GM20000 (cell line): Measurements from ENCODE around the gene EMD.

Experiments
- DNase-seq: peaks from one replicate; pipeline ENCODE4 v3.0.0; 2012; ENCODE audit warnings: low spot score
- TF ChIP-seq, protein P1 (sequence below): IDR thresholded peaks from 2 replicates; pipeline ENCODE4 v1.5.1; 2012; ENCODE audit warnings: mild to moderate bottlenecking, control low read depth; ENCODE audit errors: extremely low read depth, missing control alignments

The EMD gene

DNA sequence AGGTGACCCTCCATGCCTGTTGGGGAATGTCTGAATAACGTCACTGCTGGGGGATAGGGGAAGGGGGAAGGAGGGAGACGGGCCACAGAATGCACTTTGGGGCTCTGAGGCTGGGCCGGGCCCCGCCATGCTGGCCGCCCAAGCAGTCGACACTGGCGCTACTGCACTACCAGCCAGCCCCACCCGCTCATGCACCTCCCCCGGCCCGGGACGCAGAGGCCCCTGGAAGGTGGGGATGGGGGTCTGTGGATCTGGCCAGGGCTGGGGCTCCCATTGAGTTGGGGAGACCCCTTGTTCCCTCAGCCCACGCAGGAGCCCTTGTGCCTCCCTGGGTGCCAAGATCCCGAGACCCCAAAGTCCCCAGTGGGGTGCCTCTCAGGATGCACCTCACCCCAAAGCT is 22.5 kb upstream of the EMD start:
- DNase-seq: no peak
- TF ChIP-seq, protein P1, sequence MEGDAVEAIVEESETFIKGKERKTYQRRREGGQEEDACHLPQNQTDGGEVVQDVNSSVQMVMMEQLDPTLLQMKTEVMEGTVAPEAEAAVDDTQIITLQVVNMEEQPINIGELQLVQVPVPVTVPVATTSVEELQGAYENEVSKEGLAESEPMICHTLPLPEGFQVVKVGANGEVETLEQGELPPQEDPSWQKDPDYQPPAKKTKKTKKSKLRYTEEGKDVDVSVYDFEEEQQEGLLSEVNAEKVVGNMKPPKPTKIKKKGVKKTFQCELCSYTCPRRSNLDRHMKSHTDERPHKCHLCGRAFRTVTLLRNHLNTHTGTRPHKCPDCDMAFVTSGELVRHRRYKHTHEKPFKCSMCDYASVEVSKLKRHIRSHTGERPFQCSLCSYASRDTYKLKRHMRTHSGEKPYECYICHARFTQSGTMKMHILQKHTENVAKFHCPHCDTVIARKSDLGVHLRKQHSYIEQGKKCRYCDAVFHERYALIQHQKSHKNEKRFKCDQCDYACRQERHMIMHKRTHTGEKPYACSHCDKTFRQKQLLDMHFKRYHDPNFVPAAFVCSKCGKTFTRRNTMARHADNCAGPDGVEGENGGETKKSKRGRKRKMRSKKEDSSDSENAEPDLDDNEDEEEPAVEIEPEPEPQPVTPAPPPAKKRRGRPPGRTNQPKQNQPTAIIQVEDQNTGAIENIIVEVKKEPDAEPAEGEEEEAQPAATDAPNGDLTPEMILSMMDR: no peak

DNA sequence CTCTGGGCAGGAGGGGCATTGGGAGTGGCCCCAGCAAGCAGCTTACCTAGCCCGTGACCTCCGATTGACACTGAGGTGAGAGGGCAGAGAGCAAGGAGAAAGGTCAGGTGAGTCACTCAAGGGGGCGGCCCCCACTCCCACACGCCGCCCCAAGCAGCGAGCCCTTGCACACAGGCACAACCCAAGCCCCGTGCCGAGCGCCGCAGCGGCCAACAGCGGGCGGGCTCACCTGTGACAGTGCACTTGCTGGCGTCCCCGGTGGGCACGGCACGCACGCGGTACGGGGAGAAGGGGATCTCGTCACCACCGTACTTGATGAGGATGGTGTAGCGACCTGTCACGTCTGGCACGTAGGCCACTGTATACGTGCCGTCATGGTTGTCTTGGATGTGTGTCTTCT is 21.9 kb upstream of the EMD start:
- TF ChIP-seq, protein P1: no peak
- DNase-seq: no peak

DNA sequence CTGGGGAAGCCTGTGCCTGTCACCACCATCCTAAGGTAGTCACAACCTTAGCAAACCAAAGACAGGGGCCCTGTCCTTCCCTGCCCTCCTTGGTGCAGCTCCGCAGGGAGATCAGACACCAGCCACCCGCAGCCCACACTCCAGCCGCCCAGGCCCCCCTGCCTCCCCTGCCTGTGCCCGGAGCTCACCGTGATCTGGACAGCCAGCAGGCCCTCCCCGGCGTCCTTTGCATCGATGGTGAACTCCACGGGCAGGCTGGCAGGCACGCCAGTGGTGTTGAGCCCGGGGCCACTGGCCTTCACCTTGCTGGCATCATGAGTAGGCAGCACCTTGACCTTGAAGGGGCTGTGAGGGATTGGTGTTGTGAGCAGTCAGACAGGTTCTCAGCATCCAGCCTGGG is 21.1 kb upstream of the EMD start:
- TF ChIP-seq, protein P1: no peak
- DNase-seq: no peak

DNA sequence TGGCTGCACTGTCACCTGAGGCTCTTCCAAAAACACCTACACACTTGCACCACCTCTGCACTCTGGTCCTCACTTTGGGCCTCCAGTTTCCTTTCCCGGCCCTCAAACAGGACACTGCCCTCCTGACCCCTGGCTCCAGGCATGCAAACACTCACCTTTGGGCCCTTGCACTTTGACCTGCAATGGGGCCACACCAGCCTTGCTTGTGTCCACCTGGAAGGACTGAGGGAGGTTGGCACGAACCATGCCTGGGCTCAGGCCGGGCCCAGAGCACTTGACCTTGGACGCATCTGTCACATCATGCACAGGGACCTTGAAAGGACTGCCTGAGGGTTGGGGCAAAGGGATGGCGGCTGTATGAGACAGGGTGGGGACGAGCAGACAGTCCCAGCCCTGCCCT is 20.3 kb upstream of the EMD start:
- no peak for DNase-seq
- TF ChIP-seq, protein P1: no peak

DNA sequence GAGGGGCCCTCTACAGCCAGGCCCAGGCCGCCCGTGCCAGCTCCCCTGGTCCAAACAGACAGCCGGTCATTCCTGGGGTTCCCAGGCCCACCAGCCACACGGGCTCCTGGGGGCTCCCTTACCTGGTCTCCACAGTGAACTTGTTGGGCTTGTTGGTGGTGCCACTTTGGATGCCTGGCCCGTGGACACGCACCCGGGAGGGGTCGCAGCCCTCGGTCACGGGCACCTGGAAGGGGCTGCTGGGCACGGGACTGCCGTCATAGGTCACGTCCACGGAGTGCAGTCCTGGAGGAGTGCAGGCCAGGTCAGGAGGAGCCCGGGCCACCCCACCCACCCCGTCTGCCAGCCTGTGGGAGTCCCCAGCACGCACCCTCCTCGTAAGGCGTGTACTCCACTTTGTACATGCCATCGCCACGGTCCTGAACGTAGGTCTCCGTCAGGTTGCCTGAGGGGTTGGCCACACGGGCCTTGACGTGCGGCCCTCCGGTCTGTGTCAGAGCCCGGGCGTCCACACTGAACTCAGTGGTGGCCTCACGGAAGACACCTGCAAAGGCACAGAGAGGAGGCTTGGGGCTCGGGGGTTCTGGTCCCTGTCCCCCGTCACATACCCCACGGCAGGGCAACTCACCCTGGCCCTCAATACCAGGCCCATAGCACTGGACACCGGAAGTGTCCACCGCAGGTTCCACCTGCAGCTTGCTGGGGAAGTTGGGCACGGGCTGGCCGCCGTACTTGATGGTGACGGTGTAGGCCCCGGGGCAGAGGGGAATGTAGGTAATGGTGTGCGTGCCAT is 19.5 kb upstream of the EMD start:
- DNase-seq: no peak
- TF ChIP-seq, protein P1: no peak

DNA sequence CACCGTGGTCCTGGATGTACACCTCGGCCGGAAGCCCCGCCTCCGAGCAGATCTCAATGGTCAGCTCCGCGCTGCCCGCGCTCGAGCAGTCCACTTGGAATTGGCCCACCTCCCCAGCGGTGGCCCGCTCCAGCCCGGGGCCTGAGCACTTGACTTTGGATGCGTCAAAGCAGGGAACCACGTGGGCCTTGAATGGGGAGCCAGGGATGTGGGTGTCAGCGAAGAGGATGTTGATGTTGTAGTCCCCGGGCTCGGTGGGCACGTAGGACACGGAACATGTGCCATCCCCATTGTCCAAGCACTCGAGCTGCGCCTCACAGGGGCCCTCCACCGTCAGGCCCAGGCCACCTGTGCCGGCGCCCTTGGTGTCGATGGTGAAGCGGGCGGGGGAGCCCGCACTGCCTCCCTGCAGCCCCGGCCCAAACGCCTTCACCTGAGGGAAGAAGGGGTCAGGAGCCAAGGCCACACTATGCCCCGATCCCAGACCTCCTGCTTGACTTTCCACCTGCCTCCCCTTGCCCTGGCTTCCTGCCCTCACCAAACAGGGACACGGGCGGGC is 18.9 kb upstream of the EMD start:
- DNase-seq: no peak
- TF ChIP-seq, protein P1: no peak

DNA sequence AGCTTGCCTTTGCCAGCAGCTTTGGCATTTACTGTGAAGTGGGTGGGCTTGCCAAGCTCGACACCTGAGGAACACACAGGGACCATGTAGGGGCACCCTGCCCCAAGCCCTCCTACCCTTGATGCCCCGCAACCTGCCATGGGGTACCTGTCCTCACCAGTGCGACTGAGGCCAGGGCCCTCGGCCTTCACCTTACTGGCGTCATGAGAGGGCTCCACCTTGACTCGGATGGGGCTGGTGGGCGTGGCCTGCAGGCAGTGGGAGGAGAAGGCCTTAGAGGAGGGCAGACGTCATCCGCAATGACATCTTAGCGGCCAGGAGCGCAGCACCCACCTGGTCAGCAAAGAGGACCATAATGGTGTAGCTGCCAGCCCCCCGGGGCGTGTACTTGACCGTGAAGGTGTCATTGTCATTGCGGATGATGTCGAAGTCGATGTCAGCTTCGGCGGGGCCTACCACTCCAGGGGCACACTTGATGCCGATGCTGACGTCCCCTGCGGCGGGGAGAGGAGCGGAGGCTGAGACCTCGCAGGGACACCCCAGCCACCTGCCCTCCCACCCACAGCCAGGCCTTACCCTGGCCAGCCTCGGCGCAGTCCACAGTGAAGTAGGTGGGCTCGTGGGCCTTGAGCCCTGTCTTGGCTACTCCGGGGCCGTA is 16.9 kb upstream of the EMD start:
- no peak for DNase-seq
- TF ChIP-seq, protein P1: no peak
